K562 treated with DMSO at 1 percent for 48 hours (cell line): ENCODE data around the gene OR8D2. TPM values are rescaled to one million over a fixed set of nuclear protein-coding genes. Genes with fewer than 3 reads are reported as not detected.

Source experiments
- total RNA-seq: library from RNA; unstranded; fragments of 300-600 nt; gene quantifications from 2 replicates; pipeline ENCODE4 v1.2.3, GENCODE V29; 2022; ENCODE audit warnings: low replicate concordance; ENCODE audit errors: extremely low read depth

The OR8D2 gene
- total RNA-seq, result not detected in 2 replicates

GRCh38 chr11:124320097-124320496 is at the start of gene OR8D2:
OR8D2 (minus strand) TSS chr11:124320197; CDS start chr11:124320197, 0 bp downstream.

GRCh38 chr11:124313849-124314248 is 6.1 kb downstream of the OR8D2 start, which contains the start of gene OR8D1:
OR8D1 (minus strand) TSS chr11:124313949; CDS start chr11:124310766, 3,183 bp downstream.

Other genes starting within 250 kb of the OR8D2 start
- gene VWA5A, start 204.7 kb downstream of the OR8D2 start, total RNA-seq, result not detected in 2 replicates
- not detected in 2 replicates for gene OR10D3, start 136.9 kb downstream of the OR8D2 start, total RNA-seq
- gene OR8G1, start 79.1 kb downstream of the OR8D2 start, total RNA-seq, result not detected in 2 replicates
- gene OR8G5, start 63.8 kb downstream of the OR8D2 start, total RNA-seq, result not detected in 2 replicates
- gene OR8D1, start 6.2 kb downstream of the OR8D2 start, total RNA-seq, result not detected in 2 replicates
- gene OR8B2, start 64.3 kb upstream of the OR8D2 start, total RNA-seq, result not detected in 2 replicates
- not detected in 2 replicates for gene OR8B3, start 78.8 kb upstream of the OR8D2 start, total RNA-seq
- gene OR8B4, start 104.7 kb upstream of the OR8D2 start, total RNA-seq, result not detected in 2 replicates
- not detected in 2 replicates for gene OR8B8, start 125.5 kb upstream of the OR8D2 start, total RNA-seq
- not detected in 2 replicates for gene OR8B12, start 223.5 kb upstream of the OR8D2 start, total RNA-seq
- not detected in 2 replicates for gene OR8A1, start 249.8 kb upstream of the OR8D2 start, total RNA-seq